ENCODE results near the gene SNTB2. TPM values are rescaled to one million over a fixed set of nuclear protein-coding genes. Genes with fewer than 3 reads are reported as not detected.

SNTB2 gene
- total RNA-seq, 2 donors from 2014 or later = 22.7 to 27.8 TPM

DNA sequence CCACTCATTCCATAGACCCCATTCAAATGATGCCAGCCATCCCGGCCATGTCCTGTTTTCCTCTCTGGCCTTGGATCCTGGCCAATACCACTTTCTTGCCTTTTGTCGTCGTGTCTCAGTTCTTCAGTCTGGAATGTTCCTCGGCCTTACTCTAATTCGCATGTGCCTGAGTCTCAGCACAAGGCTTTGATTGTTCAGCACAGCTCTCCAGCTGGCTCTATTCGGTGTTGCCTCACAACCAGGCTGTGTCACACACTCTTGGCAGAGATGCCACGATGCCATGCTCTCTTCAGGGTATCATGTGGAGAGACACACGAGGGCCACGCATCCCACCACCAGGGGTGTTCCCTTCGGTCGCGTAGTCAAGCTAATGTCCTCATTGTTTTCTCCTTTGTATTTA, 122.4 kb downstream of the SNTB2 start:
- no peak for ATAC-seq
- intact Hi-C loops (cut with DNase I) = no loop called here
- DNase-seq = no peak

DNA sequence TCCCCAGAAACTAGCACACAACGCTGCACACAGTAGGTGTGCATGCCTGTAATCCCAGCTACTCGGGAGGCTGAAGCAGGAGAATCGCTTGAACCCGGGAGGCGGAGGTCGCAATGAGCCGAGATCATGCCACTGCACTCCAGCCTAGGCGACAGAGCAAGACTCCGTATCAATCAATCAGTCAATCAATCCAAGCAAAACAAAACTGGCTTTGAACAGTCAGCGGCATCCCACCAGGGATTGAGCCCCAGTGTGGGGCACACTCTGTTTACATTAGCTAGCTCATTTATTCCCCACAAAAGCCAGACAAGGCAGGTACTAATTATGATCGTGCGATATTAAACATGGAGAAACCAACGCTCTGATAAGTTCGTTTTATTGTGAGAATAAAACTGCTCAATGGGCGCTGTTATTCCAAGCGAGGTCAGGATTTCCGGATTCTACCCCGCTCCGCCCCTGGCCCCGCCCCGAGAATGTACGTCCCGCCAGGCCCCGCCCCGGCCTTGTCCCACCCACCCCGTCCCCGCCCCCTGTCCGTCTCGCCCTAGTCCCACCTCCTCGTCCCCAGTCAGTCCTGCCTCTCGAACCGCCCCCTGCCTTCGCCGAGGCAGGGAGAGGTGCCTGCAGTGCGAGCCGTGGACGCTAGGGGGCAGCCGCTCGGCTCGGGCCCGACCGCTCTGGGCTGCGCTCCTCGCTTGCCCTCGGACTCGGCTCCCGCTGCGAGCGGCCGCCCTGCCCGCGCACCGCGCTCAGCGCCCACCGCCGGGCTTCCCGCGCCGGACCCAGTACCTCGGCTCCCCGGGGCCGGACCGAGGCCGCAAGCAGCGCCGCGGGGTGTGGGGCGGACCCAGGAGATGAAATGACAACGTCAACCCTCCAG, 123.9 kb downstream of the SNTB2 start, which contains the start of gene VPS4A:
TSS of gene VPS4A (plus strand) at position 698 of the 880 bp plus-strand sequence. CDS start at position 860, 162 bp downstream.
- ATAC-seq = peak; percentile 95 to 98
- intact Hi-C loops (cut with DNase I) = no loop called here
- DNase-seq = peak; percentile 96

DNA sequence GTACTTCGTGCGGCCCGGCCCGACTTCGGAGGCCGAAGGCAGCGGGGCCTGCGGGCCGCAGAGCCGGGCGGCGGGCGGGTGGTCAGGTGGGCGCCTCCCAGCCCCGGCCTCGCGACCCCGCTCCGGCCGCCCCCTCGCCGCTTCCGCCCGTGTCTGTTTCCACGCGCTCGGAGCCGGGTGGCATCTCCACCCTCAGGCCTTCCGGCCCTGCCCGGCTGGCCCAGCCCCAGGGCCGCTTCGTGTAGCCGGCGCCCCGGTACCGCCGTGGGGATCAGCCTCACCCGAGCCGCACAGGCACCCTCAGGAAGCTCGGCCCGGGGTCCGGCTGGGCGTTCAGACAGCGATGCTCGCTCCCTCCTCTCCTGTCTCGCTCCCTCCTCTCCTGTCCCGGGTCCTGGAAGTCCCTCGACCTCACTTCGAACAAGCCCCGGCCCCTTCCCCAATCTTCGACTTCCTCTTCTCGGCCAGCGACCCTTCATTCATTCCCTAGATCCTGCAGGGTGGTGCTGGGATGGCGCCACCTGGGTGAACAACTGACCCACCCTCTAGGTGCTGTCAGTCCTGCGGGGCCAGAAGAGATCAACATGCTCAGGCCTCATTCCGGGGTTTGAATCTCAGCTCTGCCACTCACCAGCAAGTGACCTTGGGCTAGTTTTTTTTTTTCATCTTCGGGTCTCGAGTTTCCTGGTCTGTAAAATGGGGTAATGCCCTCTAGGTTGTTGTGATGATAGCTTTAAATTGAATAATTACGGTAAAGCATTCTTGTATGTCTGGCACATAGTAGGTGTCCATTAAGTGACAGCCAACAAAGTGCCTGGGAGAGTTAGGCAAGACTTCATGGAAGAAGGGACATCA, 124.8 kb downstream of the SNTB2 start:
- intact Hi-C loops (cut with DNase I) = no loop called here
- no peak for DNase-seq
- peak; percentile 63 to 68 for ATAC-seq

DNA sequence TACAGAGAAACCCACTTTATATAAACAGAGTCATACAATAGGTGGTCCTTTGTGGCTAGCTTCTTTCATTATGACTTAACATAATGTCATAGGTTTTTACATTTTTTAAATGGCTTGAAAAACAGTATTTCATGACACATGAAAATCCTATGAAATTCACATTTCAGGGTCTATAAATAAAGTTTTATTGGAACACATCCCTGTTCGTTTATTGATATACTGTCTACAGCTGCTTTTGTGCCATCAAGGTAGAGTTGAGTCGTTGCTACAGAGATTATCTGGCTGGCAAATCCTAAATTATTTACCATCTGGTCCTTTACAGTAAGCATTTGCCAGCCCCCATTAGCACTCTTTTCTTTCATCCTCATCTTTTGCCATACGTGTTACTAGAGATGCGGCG, 126.5 kb downstream of the SNTB2 start:
- ATAC-seq (no peak), DNase-seq (no peak)
- intact Hi-C loops (cut with DNase I) = no loop called here

DNA sequence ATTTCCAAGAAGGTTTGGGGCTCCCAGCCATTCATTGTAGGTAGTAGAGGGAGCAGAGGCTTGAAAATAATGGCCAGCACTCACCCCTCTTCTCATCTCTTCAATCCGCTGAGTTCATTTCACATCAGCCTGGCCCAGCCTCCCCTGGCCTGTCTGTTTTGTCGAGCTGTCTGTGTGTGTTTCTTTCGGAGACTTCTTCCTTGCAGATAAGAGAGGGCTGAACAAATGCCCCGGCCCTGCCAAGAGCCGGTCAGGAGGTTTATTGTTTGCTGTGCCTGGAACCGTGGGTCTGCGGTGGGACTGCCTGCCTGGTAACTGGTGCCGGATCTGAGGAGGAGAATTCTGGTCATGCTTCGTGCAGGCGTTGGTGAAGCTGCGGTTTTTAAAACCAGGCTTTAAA, 127.6 kb downstream of the SNTB2 start:
- ATAC-seq = no peak
- peak; percentile 51 for DNase-seq
- intact Hi-C loops (cut with DNase I) = no loop called here

DNA sequence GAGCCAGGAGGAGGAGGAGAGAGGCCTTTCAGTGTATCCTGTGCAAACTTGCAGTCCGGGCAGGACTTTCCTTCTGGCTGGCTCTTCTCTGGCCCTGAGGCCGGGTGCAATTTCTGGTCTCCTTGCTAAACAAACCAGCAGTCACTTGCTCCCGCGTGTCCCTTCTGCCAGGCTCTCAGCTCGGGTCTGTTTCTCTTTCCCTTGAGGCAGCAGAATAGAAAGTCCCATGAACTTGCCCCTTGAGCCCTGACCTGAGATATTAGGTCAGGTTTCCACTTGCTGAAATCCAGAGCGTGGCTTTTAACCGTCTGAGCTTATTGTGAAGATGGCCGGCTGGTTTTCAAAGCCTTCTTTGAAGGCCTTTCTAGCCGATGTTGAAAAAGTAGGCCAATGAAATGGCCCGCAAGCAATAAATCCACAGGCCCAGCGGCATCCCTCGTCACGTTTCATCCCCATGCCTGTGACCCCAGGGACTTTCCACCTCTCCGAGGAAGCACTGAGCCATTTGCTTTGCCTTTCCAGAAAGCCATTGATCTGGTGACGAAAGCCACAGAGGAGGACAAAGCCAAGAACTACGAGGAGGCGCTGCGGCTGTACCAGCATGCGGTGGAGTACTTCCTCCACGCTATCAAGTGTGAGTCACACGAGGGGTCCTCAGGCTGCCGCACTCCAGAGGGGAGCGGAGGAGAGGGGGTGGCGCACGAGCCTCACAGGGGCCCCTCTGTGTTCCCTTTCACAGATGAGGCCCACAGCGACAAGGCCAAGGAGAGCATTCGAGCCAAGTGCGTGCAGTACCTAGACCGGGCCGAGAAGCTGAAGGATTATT, 128.7 kb downstream of the SNTB2 start:
- DNase-seq (no peak), ATAC-seq (no peak)
- intact Hi-C loops (cut with DNase I) = no loop called here

DNA sequence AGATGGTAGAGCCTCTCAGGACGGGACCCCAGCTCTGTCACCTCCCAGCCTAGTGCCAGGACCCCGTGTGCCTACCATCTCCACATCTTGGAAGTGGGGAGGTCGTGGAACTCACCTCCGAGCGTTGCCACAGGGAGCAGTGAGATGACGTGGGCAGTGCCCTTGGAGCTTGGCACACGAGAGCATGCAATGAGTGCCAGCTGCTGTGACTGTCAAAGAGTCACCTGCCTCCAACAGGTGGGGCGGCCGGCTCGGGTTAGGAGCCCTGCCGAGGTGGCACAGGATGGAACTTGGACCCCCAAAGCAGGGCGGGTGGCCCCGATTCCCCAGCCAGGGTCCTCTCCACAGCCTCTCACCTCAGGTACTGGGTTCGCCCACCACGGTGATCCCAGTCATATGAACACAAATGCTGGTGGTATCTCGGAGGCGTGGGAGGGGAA, 129.7 kb downstream of the SNTB2 start:
- DNase-seq (no peak), ATAC-seq (no peak)
- intact Hi-C loops (cut with DNase I) = no loop called here

DNA sequence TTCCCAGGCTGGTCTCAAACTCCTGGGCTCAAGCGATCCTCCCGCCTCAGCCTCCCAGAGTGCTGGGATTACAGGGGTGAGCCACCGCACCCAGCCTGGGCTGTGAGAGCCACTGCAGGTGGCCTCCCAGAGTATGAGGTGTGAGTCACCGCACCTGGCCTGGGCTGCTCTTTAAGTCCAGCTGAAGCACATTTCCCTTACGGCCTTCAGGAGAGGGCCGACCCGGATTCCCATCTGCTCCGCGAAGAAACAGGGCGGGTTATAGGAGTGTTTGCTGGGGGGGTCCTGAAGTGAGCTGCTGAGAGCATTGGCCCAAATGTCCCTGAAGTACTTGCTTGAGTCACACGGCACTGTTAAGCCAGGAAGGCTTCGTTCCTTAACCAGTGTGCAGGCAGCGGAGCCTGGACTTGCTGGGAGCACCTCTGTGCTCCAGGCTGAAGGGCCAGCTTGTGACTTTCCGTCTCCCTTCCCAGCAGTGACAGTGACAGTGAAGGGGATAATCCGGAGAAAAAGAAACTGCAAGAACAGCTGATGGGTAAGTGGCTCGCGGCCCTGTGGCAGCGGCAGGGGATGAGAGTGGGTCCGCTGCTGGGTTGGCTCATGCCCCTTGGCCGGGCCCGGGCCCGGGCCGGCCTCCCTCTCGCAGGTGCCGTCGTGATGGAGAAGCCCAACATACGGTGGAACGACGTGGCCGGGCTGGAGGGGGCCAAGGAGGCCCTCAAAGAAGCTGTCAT, 131.4 kb downstream of the SNTB2 start:
- no peak for DNase-seq
- intact Hi-C loops (cut with DNase I) = no loop called here

DNA sequence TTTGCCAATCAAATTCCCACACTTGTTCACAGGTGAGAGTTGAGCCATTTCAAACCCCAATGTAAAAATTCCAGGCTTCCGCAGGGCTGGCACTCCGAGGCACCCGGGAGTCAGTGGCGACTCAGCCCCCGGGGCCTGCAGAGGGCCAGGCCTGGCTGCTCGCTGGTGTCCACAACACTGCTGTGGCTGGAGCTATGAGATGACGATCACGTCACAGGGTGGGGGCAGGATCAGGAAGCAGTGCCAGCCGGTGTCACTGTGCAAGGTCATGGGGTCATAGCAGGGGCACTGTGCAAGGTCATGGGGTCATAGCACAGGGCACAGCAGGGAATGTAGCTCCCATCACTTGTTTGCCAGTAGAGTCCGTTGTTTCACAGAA, 131.9 kb downstream of the SNTB2 start:
- DNase-seq (no peak), ATAC-seq (no peak)
- intact Hi-C loops (cut with DNase I) = no loop called here

More for the DNA sequence above, 131.4 kb downstream of the SNTB2 start:
- no peak for ATAC-seq

DNA sequence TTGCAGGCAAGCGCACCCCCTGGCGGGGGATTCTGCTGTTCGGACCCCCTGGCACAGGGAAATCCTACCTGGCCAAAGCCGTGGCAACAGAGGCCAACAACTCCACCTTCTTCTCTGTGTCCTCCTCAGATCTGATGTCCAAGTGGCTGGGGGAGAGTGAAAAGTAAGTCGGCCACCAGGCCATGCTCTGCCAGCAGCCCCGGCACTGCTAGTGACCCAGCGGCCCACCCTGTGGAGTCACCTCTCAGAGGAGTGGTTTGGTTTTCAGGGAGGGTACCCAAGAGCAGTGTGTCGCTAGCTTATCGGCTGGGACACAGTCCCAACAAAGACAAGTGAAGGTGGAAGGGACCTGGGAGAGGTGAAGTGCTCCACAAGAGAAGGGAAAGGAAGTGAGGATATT, 132.4 kb downstream of the SNTB2 start:
- intact Hi-C loops (cut with DNase I) = no loop called here
- no peak for DNase-seq
- no peak for ATAC-seq

DNA sequence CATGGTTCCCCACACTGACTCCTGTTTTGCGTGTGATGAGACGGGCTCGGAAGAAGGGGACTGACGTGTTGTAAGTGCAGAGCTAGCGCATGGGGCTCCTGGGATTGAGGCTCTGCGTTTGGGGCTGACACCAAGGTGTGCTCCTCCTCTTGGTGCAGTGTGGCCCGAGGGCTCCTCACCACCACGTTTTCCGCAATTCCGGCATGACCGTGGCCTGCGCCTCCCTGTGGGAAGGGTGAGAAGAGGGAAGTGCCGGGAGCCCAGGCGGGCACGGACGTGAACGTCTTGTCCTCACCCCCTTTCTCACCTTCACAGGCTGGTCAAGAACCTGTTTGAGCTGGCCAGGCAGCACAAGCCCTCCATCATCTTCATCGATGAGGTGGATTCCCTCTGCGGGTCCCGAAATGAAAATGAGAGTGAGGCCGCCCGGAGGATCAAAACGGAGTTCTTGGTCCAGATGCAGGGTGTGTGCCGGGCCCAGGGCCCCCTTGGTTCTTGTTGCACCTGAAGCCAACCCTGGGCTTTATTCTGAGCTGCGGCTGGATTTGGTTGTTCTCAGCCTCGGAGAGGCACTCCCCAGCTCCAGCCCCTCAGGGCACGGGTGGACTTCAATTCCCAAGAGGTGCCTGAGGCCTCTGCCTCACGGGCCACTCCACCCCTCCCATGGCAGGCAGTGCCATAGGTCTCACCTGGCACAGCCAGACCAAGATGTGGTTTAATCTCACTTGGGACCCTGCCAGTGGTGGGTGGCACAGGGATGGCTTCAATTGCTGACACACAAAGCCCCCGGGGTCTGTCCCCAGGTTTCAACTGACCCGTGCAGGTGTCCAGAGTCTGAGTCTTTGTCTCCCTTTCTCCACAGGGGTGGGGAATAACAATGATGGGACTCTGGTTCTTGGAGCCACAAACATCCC, 133.1 kb downstream of the SNTB2 start:
- no peak for DNase-seq
- intact Hi-C loops (cut with DNase I) = no loop called here
- ATAC-seq = no peak

DNA sequence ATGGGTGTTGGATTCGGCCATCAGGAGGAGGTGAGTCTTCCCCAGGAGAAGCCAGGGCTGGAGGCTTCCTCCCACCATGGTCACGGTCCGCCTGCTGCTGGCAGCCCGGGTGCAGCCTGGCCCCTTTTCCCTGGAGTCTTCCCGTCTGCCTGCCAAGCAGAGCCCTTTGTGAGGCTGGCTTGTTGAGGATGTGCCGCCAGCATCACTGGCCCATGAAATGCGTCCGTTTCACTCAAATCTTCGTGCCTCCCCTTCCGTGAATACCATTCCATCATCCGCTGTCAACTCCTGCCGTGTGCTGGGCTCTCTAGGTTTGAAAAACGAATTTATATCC, 133.7 kb downstream of the SNTB2 start:
- intact Hi-C loops (cut with DNase I) = no loop called here
- DNase-seq = no peak
- no peak for ATAC-seq

DNA sequence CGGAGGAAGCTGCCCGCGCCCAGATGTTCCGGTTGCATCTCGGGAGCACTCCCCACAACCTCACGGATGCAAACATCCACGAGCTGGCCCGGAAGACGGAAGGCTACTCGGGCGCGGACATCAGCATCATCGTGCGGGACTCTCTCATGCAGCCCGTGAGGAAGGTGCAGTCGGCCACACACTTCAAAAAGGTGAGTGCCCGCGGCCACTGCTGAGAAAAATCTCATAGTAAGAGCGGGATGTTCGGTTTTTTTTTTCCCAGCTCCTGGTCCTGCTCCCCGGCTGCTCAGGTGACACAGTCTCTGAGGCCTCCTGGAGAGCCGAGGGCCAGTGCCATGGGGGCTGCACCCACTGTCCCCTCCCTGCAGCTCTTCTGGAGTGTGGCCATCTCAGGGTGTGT, 134.1 kb downstream of the SNTB2 start:
- no peak for DNase-seq
- intact Hi-C loops (cut with DNase I) = no loop called here
- no peak for ATAC-seq

DNA sequence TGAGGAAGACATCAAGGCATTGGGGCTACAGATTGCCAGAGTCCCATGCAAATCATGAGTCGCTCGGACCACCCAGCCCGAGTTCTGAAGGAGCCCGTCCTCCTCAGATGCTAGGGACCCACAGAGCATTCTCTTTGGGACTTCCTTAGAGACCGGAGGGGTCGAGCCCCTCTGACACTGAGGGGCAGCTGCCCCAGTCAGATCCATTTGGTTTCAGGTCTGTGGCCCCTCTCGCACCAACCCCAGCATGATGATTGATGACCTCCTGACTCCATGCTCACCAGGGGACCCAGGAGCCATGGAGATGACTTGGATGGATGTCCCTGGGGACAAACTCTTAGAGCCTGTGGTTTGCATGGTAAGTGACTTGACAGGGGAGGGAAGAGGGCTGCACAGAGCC, 135.4 kb downstream of the SNTB2 start:
- DNase-seq (no peak), ATAC-seq (no peak)
- intact Hi-C loops (cut with DNase I) = no loop called here

DNA sequence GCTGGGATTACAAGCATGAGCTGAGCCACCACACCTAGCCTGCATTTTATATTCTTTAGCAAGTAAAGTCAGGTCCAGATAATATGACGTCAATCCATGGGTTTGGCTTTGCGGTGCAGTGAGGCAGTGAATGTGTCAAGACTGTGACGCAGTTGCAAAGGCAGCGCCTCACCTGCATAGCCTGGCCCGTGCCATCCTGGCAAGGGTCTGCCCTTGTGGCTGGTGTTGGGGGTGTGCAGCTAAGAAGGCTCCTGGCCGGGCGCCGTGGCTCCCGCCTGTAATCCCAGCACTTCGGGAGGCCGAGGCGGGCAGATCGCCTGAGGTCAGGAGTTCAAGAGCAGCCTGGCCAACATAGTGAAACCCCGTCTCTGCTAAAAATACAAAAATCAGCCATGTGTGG, 136.5 kb downstream of the SNTB2 start:
- intact Hi-C loops (cut with DNase I) = no loop called here
- no peak for ATAC-seq
- DNase-seq = no peak

DNA sequence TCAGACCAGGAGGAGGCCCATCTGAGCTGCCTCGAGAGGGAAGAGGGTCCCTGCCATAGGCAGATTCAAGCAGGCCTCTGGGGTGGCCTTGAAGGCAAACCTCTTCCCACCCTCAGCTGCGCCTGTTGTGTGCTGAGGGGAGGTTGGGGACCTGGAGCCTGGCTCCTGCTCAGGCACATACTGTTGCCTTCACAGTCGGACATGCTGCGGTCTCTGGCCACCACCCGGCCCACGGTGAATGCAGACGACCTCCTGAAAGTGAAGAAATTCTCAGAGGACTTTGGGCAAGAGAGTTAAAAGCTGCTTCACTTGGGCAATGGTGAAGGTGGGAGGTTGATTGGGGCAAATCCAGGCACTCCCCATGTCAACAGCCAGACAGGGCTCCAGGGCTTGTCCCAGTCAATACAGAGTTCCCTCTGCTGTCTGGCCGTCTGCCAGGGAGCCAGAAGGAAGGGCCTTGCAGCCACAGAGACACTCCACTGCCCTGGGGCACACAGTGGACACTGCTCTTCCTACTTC, 137.1 kb downstream of the SNTB2 start:
- ATAC-seq (peak; percentile 62 to 63), DNase-seq (peak; percentile 68)
- intact Hi-C loops (cut with DNase I) = no loop called here

DNA sequence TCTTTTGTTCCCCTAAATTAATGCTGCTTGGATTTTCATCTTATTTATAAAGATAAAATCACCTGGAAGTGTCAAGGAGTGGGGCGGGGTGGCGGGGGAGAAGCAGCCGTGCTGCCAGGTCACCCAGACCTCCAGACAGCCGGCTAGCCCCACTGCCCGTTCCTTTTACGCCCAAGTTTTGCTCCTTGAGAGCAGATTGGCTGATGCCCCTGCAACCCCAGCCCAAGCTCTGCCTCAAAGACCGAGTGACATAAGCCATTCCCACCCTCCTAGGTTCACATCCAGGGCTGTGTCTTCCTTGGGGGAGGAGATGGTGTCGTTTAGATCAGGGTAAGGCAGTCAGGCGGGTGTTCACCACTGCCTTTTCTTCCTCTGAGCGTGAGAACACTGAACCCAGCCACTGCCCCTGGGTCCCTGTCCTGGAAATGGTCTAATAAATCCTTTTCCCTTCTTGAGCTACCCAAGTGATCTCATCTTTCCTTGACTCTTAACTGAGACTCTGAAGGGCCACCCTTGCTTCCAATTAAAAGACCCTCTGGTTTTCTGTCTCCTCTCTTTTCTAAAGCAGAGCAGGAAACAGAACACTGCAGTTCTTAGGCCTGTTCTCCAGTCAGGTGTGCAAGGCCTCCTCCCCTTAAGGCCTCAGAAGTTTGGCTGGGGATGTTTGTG, 137.8 kb downstream of the SNTB2 start:
- DNase-seq (no peak), ATAC-seq (no peak)
- intact Hi-C loops (cut with DNase I) = no loop called here

Data from left cardiac atrium (tissue), 4 donors.